Heart left ventricle (tissue), 16 donors: Measurements from ENCODE around the gene DNAI1. TPM values are rescaled to one million over a fixed set of nuclear protein-coding genes. Genes with fewer than 3 reads are reported as not detected.

Source experiments
- ATAC-seq, 4 donors: fragments of 200-7000 bp; cut with Tn5 transposase; one replicate each; pipeline ENCODE4 v1.9.1; 2020 to 2022; ENCODE audit warnings: moderate library complexity in 4 of 4, mild to moderate bottlenecking in 3 of 4, moderate number of reproducible peaks in 1 of 4
- DNase-seq, 5 donors: peaks; one replicate each; pipeline ENCODE4 v3.0.0-alpha.2; 2020
- H3K27ac ChIP-seq, 12 donors: fragments of 200-600 bp; sonication (generic) in 4 of 12; one replicate each; pipeline versions ENCODE4 v1.5.0 to v1.8.0; 2016 to 2022; ENCODE audit warnings: mild to moderate bottlenecking in 2 of 12
- H3K27me3 ChIP-seq, 9 donors: fragments of 200-600 bp; sonication (generic) in 2 of 9; one replicate each; pipeline versions ENCODE4 v1.5.1 to v1.8.0; 2016 to 2022; ENCODE audit warnings: mild to moderate bottlenecking in 3 of 9
- H3K36me3 ChIP-seq, 9 donors: fragments of 200-600 bp; sonication (generic) in 2 of 9; one replicate each; pipeline versions ENCODE4 v1.5.0 to v1.8.0; 2018 to 2022; ENCODE audit warnings: mild to moderate bottlenecking in 2 of 9
- H3K4me1 ChIP-seq, 12 donors: fragments of 200-600 bp; sonication (generic) in 4 of 12; one replicate each; pipeline versions ENCODE4 v1.5.0 to v1.8.0; 2016 to 2022; ENCODE audit warnings: mild to moderate bottlenecking in 3 of 12
- H3K4me3 ChIP-seq, 12 donors: fragments of 200-600 bp; sonication (generic) in 4 of 12; one replicate each; pipeline versions ENCODE4 v1.5.0 to v1.8.0; 2017 to 2022; ENCODE audit warnings: mild to moderate bottlenecking in 9 of 12, moderate library complexity in 4 of 12
- H3K9me3 ChIP-seq, 12 donors: fragments of 200-600 bp; sonication (generic) in 4 of 12; one replicate each; pipeline versions ENCODE4 v1.5.0 to v1.8.0; 2016 to 2022; ENCODE audit warnings: mild to moderate bottlenecking in 1 of 12
- CTCF ChIP-seq, 12 donors: fragments of 200-600 bp; sonication (generic) in 4 of 12; IDR thresholded peaks; one replicate each; pipeline versions ENCODE4 v1.5.0 to v1.8.0; 2018 to 2022; ENCODE audit warnings: antibody characterized with exemption in 12 of 12, mild to moderate bottlenecking in 5 of 12
- POLR2A ChIP-seq, 2 donors: fragments of 450-650 bp; IDR thresholded peaks; one replicate each; pipeline ENCODE4 v1.6.1; 2017; ENCODE audit warnings: antibody characterized with exemption in 2 of 2, mild to moderate bottlenecking in 2 of 2, moderate library complexity in 2 of 2
- WGBS, 4 donors: extraction: QIAGEN DNeasy Blood & Tissue Kit in 2 of 4; methylation state at CpG; one replicate each; pipeline versions ENCODE4 v1.1.5 to v1.1.7; 2013 to 2018; 5-methylcytosine and 5-hydroxymethylcytosine counted together
- intact Hi-C, 10 donors: fragments of 100-400 bp; cut with DNase I; formaldehyde crosslinking; loops; one replicate each; pipeline versions ENCODE4 v1.11.1 to v1.14.2; 2022
- polyA plus RNA-seq, 2 donors: library from polyadenylated mRNA; stranded (reverse); fragments of 200-250 nt; gene quantifications; one replicate each; pipeline ENCODE4 v1.2.3, GENCODE V29; 2013
- total RNA-seq, 9 donors: library from RNA; depleted of rRNA in 2 of 9; stranded (reverse); fragments of >200 nt in 2 of 9; fragmentation: NEBNext Ultra II Directional in 3 of 9; extraction: Animal tissue kit (Norgen Biotek cat#: 25700) in 3 of 9; gene quantifications; one replicate each; pipeline versions ENCODE4 v1.1.0 to v1.2.4, GENCODE V29; 2016 to 2023
- donor health status: ischemic (EF 13 %, LVEDD 7.1; RV severe dilation, severe dysfunction).
- donor health status: healthy with polysubstance abuse.
- donor health status: DM: no; HTN: yes; CAD: no.
- donor health status: DM: no; HTN: no; CAD: no.
- donor health status: ischemic (EF 25% LVEDD 6.9; RV normal size, moderate dysfunction).
- donor health status: ischemic (EF 25% LVEDD 5.7; RV mildly dilated, moderate dysfunction).
- donor health status: healthy.
- donor health status: DM: yes; HTN: yes; CAD: no.
- donor health status: ischemic (EF 35%, LVEDD 5.7; RV mildly dilated, moderate dysfunction).
- donor health status: nonischemic (EF 11% LVEDD 7.7; RV severe dilation, severe dysfunction).
- donor health status: DM: yes; HTN: yes; CAD: no.
- donor health status: PGD.
- donor health status: ischemic (EF 29% LVEDD 5.4; RV normal size, mild dysfunction).
- donor health status: nonischemic (EF 23%, LVEDD 6.1; RV moderate dilation, normal function).

DNAI1 gene
- total and polyA plus RNA-seq, 11 donors, result 0.36 to 0.86 (median 0.43) TPM; not detected in 8

GRCh38 chr9:34458959-34459340 is 345 bp downstream of the DNAI1 start:
- 22 to 28% (median 24%) methylated on average over 11 of the region's 11 CpGs for WGBS, 4 donors
- H3K27ac ChIP-seq, result no peak overlapping the region
- intact Hi-C loops, result loop anchor here in 3 of 10 donors (5.0 to 10.0 kb wide), 4 partner anchors 63 to 816 kb away; partner anchors contain the start of genes ENHO (in 1 of the 3), KIF24 (in 1 of the 3), NUDT2 (in 1 of the 3) and RPP25L (in 1 of the 3)

GRCh38 chr9:34459356-34459755 is 751 bp downstream of the DNAI1 start:
- WGBS, 4 donors, result 84 to 95% (median 88%) methylated on average over 14 of the region's 14 CpGs
- DNase-seq (no peak), ATAC-seq (no peak)
- H3K36me3 ChIP-seq, result no peaks in the 10 kb centered on the region
- H3K4me3 ChIP-seq, result no peak overlapping the region
- intact Hi-C loops, result loop anchor here in 3 of 10 donors (5.0 to 10.0 kb wide), 4 partner anchors 63 to 815 kb away; partner anchors contain the start of genes ENHO (in 1 of the 3), KIF24 (in 1 of the 3), NUDT2 (in 1 of the 3) and RPP25L (in 1 of the 3)
- H3K4me1 ChIP-seq, result peaks cover 0 to 45% (median 31%) of the 10 kb centered on the region in 12 donors
- no peaks in the 10 kb centered on the region for H3K9me3 ChIP-seq
- H3K27ac ChIP-seq, result no peak overlapping the region
- TF ChIP-seq CTCF (IDR thresholded peaks at IDR 0.05), result no peak
- no peak for TF ChIP-seq POLR2A (IDR thresholded peaks at IDR 0.05)
- no peaks in the 10 kb centered on the region for H3K27me3 ChIP-seq

More at GRCh38 chr9:34458959-34459340, 345 bp downstream of the DNAI1 start:
- H3K9me3 ChIP-seq, result no peaks in the 10 kb centered on the region
- H3K36me3 ChIP-seq, result no peaks in the 10 kb centered on the region
- DNase-seq, result peak in 1 of 5 donors; percentile 26
- peak overlapping the region in 9 of 12 donors; percentile 30 to 99 (median 89) for H3K4me3 ChIP-seq
- H3K27me3 ChIP-seq, result no peaks in the 10 kb centered on the region
- TF ChIP-seq POLR2A (IDR thresholded peaks at IDR 0.05), result no peak
- TF ChIP-seq CTCF (IDR thresholded peaks at IDR 0.05), result no peak
- peaks cover 0 to 49% (median 35%) of the 10 kb centered on the region in 12 donors for H3K4me1 ChIP-seq
- no peak for ATAC-seq

- ATAC-seq (no peak), DNase-seq (no peak)
- Histone ChIP-seq H3K9me3 (no peaks in the 10 kb centered on the region), H3K4me1 (peaks cover 0 to 39% (median 26%) of the 10 kb centered on the region in 12 donors), H3K27me3 (no peaks in the 10 kb centered on the region), H3K27ac (no peak overlapping the region), H3K36me3 (no peaks in the 10 kb centered on the region), H3K4me3 (no peak overlapping the region)
- WGBS, 4 donors, result 55 to 76% (median 59%) methylated on average over 3 of the region's 3 CpGs
- TF ChIP-seq CTCF (IDR thresholded peaks at IDR 0.05) (no peak), POLR2A (IDR thresholded peaks at IDR 0.05) (no peak)
- intact Hi-C loops, result loop anchor here in 3 of 10 donors (5.0 to 10.0 kb wide), 5 partner anchors 37 to 815 kb away; partner anchors contain the start of genes ENHO (in 1 of the 3), KIF24 (in 1 of the 3), NUDT2 (in 1 of the 3) and RPP25L (in 1 of the 3)
Observed at GRCh38 chr9:34459941-34460340, 1.3 kb downstream of the DNAI1 start.

- Histone ChIP-seq H3K36me3 (no peaks in the 10 kb centered on the region), H3K27me3 (peaks cover 0 to 3% (median 0%) of the 10 kb centered on the region in 9 donors), H3K4me3 (no peak overlapping the region), H3K27ac (no peak overlapping the region), H3K4me1 (peaks cover 0 to 14% (median 2%) of the 10 kb centered on the region in 12 donors), H3K9me3 (no peaks in the 10 kb centered on the region)
- no peak for DNase-seq
- TF ChIP-seq POLR2A (IDR thresholded peaks at IDR 0.05) (no peak), CTCF (IDR thresholded peaks at IDR 0.05) (no peak)
- no peak for ATAC-seq
- 33 to 40% (median 38%) methylated on average over 5 of the region's 5 CpGs for WGBS, 4 donors
- intact Hi-C loops, result loop anchor here in 1 of 10 donors (5.0 kb wide), 1 partner anchor 34 kb away; no protein-coding TSS in a partner anchor
Observed at GRCh38 chr9:34463098-34463900, 4.7 kb downstream of the DNAI1 start.
